SJCRH30 (cell line): ENCODE data around the gene PLCH1. TPM values are rescaled to one million over a fixed set of nuclear protein-coding genes. Genes with fewer than 3 reads are reported as not detected.

Experiments
- DNase-seq, 2 experiments: peaks; one replicate each; pipeline ENCODE4 v3.0.0-alpha.2; 2015 to 2020
- H3K27ac ChIP-seq: fragments of 250-450 bp; sonication (Bioruptor Pico); 2 replicates; pipeline ENCODE4 v1.5.1; 2020; ENCODE audit warnings: mild to moderate bottlenecking, moderate library complexity
- H3K27me3 ChIP-seq: fragments of 250-450 bp; sonication (Bioruptor Pico); 2 replicates; pipeline ENCODE4 v1.5.1; 2020; ENCODE audit warnings: mild to moderate bottlenecking, moderate library complexity
- H3K36me3 ChIP-seq: fragments of 250-450 bp; sonication (Bioruptor Pico); 2 replicates; pipeline ENCODE4 v1.5.1; 2020; ENCODE audit warnings: mild to moderate bottlenecking, moderate library complexity
- H3K4me1 ChIP-seq: fragments of 250-450 bp; sonication (Bioruptor Pico); 2 replicates; pipeline ENCODE4 v1.5.1; 2020; ENCODE audit warnings: mild to moderate bottlenecking, moderate library complexity
- H3K4me3 ChIP-seq: fragments of 250-450 bp; sonication (Bioruptor Pico); 2 replicates; pipeline ENCODE4 v1.5.1; 2020; ENCODE audit warnings: mild to moderate bottlenecking, moderate library complexity
- H3K9me3 ChIP-seq: fragments of 250-450 bp; sonication (Bioruptor Pico); replicated peaks from 2 replicates; pipeline ENCODE4 v1.5.1; 2020; ENCODE audit warnings: mild to moderate bottlenecking, moderate library complexity
- total RNA-seq: library from RNA; depleted of rRNA; stranded (reverse); fragments of >200 nt; shearing (Covaris generic); gene quantifications from 2 replicates; pipeline ENCODE4 v1.2.3, GENCODE V29; 2014

PLCH1 gene
- total RNA-seq, 1 experiment from 2014 or later: 0.61 TPM

DNA sequence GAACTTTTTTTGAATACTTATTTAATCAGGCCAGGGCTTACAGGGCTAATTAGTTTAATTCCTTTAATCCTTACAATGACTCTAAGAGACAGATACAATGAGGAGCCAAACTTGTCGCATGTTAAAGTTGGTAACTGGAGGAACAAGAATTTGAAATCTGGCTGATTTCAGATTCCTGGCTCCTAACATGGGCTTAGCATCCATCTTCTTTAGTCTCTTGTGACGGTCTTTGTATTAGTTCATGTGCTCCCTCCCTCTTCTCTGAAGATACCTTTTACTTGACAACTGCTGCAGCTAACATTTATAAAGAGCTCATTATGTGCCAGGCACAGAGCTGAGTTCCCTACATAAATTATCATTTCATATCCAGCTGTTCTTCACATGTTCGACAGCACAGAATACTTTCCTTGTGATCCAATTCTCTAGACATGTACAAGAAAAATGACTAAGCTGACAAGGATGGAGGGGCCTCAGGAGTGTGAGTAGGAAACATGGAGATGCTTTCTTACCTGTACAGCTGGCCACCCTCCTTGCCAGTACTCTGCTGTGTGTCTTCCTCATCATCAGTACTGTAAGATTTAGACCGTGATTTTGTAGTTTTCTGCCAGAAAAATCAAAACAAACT, 244.6 kb downstream of the PLCH1 start:
- no peaks in the 10 kb centered on the region for H3K27me3 ChIP-seq
- H3K36me3 ChIP-seq: no peaks in the 10 kb centered on the region
- no peaks in the 10 kb centered on the region for H3K4me1 ChIP-seq
- no peak overlapping the region for H3K4me3 ChIP-seq
- no peak overlapping the region for H3K27ac ChIP-seq
- H3K9me3 ChIP-seq: no peaks in the 10 kb centered on the region
- peak in 1 of 2 experiments; percentile 8 for DNase-seq

DNA sequence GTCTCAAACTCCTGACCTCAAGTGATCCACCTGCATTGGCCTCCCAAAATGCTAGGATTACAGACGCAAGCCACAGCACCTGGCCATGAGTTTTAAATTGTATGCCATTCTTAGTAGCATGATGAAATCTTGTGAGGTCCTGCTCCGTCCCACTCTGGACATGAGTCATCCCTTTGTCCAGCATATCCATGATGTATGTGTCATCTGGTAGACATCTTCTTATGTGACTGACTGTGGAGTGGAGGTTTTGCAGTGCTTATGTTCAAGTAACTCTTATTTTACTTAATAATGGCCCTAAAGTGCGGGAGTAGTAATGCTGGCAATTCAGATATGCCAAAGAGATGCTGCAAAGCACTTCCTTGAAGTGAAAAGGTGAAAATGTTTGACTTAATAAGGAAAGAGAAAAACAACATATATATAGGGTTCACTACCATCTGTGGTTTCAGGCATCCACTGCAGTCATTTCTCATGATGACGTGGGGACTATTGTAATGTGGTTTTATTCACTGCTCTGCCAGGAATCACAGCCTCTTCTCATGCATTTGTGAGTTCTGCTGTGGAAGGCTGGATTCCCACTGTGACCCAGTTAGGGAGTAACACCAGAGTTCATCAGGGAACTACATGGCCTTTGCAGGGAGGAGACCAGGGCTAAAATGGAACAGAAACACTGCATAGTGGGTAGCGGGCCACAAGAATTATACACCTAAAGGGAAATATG, 246.8 kb downstream of the PLCH1 start:
- peak in 1 of 2 experiments; percentile 2 for DNase-seq
- H3K27ac ChIP-seq: no peak overlapping the region

DNA sequence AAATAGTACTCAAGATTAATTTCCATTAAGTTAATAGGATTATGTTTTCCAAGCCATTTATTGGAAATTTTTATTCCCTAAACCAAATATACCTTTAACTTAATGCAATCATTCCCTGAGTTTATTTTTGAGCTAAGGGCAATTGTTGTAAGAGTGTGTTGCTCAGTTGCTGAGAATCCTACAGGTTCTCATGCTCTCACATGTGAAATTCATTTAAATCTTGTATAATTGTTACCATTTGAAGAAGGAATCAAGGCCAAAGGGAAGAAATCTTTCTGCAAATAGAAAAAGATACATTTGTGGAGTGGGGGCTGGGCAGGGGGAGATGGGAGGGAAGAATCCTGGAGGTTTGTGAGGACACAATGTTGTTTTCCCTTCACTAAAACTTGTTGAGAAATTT, 248.7 kb downstream of the PLCH1 start:
- Histone ChIP-seq H3K27me3 (no peaks in the 10 kb centered on the region), H3K4me1 (no peaks in the 10 kb centered on the region), H3K4me3 (no peak overlapping the region), H3K36me3 (no peaks in the 10 kb centered on the region), H3K27ac (no peak overlapping the region), H3K9me3 (no peaks in the 10 kb centered on the region)
- DNase-seq: no peak

More for the DNA sequence above, 246.8 kb downstream of the PLCH1 start:
- H3K4me1 ChIP-seq: no peaks in the 10 kb centered on the region
- no peaks in the 10 kb centered on the region for H3K27me3 ChIP-seq
- H3K36me3 ChIP-seq: no peaks in the 10 kb centered on the region
- no peak overlapping the region for H3K4me3 ChIP-seq
- H3K9me3 ChIP-seq: no peaks in the 10 kb centered on the region

DNA sequence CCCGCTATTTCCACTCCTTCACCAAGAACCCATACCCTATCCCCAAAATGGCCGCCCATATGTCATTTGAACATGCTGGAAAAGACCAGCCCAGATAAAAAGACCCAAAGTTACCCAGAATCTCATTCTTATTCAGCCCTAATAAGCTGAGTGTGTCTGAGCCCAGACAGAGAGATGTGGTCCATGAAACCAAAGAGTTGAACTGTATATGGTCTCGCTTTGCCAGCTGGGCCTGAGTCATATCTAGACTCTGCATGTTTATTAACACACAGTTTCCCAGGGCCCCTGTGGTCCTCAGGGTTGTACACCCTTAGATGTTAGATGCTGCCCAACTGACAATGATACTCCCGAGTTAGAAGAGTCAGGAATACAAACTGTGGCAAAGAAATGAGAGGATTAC, 249.5 kb downstream of the PLCH1 start:
- no peak for DNase-seq
- Histone ChIP-seq H3K4me1 (no peaks in the 10 kb centered on the region), H3K27me3 (no peaks in the 10 kb centered on the region), H3K36me3 (no peaks in the 10 kb centered on the region), H3K27ac (no peak overlapping the region), H3K9me3 (no peaks in the 10 kb centered on the region), H3K4me3 (no peak overlapping the region)

DNA sequence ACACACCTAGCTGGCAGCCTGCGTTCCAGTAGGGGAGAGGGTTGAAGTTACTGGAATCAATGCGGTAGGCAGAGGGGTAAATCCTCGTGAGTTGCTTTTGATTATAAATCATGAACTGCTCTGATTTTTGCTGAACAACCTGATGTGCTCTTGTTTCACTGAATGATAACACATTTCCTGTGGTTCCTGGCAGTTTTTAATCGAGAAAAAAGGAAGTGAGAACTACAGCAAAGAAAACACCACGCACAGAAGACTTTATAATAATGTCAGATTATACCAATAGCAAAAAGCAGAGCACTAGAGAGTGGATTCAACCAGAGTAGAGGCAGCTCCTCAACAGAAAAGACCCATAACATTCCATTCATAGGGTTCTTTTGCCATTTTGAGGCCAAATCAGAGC, 250.5 kb downstream of the PLCH1 start:
- H3K27me3 ChIP-seq: no peaks in the 10 kb centered on the region
- DNase-seq: no peak
- H3K4me1 ChIP-seq: no peaks in the 10 kb centered on the region
- H3K27ac ChIP-seq: no peak overlapping the region
- no peak overlapping the region for H3K4me3 ChIP-seq
- H3K9me3 ChIP-seq: no peaks in the 10 kb centered on the region
- no peaks in the 10 kb centered on the region for H3K36me3 ChIP-seq

DNA sequence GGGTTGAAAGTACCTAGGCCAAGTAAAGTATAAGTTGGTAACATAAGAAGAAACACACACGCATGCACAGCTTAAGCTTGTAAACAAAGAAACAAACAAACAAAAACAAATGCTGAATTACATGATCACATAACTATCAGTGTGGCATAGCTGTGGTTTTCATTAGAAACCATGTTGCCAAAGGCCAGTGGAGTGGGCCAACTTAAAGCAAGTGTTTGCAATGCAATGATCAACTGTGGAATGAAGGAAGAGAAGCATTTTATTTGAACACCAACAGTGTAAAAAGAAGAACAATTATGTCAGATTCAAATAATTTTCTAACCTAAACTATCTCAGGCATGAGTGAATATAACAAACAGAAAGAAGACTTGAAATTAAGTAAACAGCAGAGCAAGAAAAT, 252.0 kb downstream of the PLCH1 start:
- no peaks in the 10 kb centered on the region for H3K36me3 ChIP-seq
- no peak for DNase-seq
- no peaks in the 10 kb centered on the region for H3K4me1 ChIP-seq
- H3K27ac ChIP-seq: no peak overlapping the region
- no peaks in the 10 kb centered on the region for H3K27me3 ChIP-seq
- H3K4me3 ChIP-seq: no peak overlapping the region
- H3K9me3 ChIP-seq: no peaks in the 10 kb centered on the region

DNA sequence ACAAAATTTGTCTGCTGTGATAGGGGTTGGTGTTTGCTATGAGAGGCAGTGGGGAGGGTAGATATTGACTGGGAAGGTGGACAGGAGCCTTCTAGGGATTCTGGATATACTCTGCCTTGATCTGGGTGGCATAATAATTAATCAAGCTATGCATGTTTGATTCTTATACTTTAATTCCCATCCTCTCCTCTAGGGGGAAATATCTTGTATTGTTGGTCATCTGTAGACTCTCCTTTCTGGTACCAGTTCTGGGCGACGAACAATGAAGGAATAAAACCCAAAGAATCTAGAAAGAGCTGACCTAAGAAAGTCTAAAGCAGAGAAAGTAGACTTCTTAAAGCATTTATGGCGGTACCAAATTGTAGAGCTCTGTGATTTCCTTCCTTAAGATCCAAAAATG, 253.2 kb downstream of the PLCH1 start:
- Histone ChIP-seq H3K4me3 (no peak overlapping the region), H3K27me3 (no peaks in the 10 kb centered on the region), H3K36me3 (no peaks in the 10 kb centered on the region), H3K4me1 (no peaks in the 10 kb centered on the region), H3K9me3 (no peaks in the 10 kb centered on the region), H3K27ac (no peak overlapping the region)
- no peak for DNase-seq

DNA sequence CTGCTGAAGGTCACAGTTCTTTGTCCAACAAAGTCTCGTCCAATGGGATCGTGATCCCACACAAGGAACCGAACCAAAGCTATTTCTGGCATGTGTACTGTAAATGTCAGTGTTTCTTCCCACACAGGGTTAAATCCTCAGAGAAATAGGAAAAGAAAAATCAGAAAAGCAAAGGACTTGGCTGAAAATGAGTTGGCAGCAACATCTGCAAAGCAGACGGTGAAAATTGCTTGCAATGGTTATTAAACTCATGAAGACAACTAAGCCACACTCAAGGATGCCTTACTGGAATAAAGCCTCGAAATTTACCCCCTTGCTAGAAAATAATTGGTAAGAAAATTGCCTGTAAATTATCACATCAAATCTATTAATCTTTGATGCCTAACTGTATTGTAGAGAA, 256.2 kb downstream of the PLCH1 start:
- H3K4me3 ChIP-seq: no peak overlapping the region
- no peaks in the 10 kb centered on the region for H3K36me3 ChIP-seq
- H3K4me1 ChIP-seq: no peaks in the 10 kb centered on the region
- H3K27ac ChIP-seq: no peak overlapping the region
- H3K27me3 ChIP-seq: no peaks in the 10 kb centered on the region
- no peaks in the 10 kb centered on the region for H3K9me3 ChIP-seq
- DNase-seq: no peak

DNA sequence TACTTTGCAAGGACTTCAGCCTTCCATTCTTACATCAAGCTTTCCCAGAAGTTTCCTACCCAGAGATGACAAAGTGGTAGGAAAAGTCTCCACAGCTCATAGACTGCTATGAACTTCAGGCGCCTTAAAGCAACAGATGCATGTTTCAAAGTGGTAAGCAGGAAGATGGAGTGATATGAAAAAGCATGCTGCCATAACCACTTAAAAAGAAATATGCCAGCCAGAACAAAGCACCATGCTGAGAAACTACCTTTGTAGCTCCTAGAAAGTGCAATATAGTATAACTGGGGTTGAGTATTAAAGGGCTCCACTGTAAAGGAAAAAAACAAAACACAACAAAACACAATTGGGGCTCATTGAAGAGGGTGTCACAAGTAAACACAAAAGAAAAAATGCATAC, 259.0 kb downstream of the PLCH1 start:
- H3K4me3 ChIP-seq: no peak overlapping the region
- no peak overlapping the region for H3K27ac ChIP-seq
- H3K4me1 ChIP-seq: no peaks in the 10 kb centered on the region
- H3K9me3 ChIP-seq: no peaks in the 10 kb centered on the region
- H3K36me3 ChIP-seq: no peaks in the 10 kb centered on the region
- DNase-seq: no peak
- H3K27me3 ChIP-seq: no peaks in the 10 kb centered on the region

DNA sequence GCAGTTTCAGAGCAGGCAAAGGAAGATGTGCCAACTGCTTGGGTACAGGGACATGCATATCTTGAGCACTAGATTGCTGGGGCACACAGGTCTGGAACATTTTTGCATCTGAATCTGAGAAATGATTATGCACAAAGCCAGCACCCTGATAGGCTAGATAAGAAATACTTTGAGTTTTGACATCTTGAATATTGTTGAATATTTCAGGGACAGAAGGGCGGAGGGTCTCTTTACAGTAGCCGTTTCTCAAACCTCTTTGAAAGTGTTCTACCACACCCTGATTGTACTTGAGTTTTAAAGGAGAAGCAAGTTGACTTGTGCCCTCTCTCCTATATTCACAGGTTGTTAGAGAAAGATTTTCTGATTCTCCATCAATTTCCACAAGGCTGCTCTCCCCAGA, 263.3 kb downstream of the PLCH1 start:
- Histone ChIP-seq H3K4me1 (no peaks in the 10 kb centered on the region), H3K27me3 (no peaks in the 10 kb centered on the region), H3K36me3 (no peaks in the 10 kb centered on the region), H3K4me3 (no peak overlapping the region), H3K9me3 (no peaks in the 10 kb centered on the region), H3K27ac (no peak overlapping the region)
- DNase-seq: no peak

DNA sequence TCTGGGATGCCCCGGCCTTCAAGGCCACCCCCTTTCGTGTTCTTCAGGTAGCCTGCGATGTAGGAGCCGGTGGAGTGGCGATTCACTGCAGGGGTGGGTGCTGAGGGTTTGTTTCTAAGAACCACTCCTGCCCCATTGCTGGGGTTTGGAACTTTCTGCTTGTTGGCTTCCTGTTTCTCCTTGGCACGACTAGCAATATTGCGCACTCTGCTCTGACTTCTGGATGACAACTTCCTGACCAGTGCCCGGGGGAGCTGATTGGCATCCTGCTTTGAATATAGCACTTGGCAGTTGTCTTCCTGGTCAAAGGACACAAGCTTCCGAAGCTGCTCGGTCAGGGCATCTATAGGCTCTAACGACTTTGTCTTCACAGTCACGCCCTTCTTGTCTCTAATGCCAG, 263.8 kb downstream of the PLCH1 start:
- no peak for DNase-seq
- H3K27me3 ChIP-seq: no peaks in the 10 kb centered on the region
- H3K27ac ChIP-seq: no peak overlapping the region
- H3K9me3 ChIP-seq: no peaks in the 10 kb centered on the region
- no peak overlapping the region for H3K4me3 ChIP-seq
- no peaks in the 10 kb centered on the region for H3K36me3 ChIP-seq
- H3K4me1 ChIP-seq: no peaks in the 10 kb centered on the region

DNA sequence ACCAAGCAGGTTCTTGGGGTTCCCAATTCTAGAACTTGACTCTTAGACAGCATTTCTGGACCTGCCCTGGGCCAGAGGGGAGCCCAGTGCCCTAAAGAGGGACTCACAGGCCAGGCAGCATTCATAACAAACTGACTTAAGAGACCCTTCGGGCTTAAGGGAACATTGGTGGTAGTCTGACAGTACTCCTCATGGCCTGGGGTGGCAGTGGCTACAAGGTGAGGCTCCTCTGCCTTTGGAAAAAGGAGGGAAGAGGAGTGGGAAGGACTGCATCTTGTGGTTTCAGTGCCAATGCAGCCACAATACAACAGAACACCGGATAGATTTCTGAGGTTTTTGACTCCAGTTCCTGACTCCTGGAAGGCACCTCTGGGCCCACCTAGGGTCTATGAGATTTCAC, 279.2 kb downstream of the PLCH1 start:
- Histone ChIP-seq H3K9me3 (no peaks in the 10 kb centered on the region), H3K27ac (no peak overlapping the region), H3K36me3 (no peaks in the 10 kb centered on the region), H3K27me3 (no peaks in the 10 kb centered on the region), H3K4me3 (no peak overlapping the region), H3K4me1 (no peaks in the 10 kb centered on the region)
- no peak for DNase-seq

DNA sequence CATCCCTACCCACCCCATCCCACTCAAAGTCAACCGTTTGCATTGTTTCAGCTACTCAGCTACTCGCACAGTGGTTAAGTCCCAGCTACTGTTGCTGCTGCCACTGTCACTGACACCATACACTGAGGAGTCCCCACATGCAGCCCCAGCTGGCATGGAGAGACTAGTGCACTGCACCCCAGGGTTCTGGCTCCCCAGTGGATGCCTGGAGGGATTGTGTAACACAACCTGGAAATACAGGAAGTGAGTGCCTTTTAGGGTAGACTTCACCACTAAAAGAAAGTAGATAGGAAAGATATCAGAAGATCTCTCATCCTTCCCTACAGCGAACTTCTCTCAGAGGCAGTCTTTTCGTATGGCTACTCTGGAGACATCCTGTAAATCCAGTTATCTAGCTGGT, 282.2 kb downstream of the PLCH1 start:
- Histone ChIP-seq H3K4me3 (no peak overlapping the region), H3K27ac (no peak overlapping the region), H3K27me3 (no peaks in the 10 kb centered on the region), H3K36me3 (no peaks in the 10 kb centered on the region), H3K4me1 (no peaks in the 10 kb centered on the region), H3K9me3 (no peaks in the 10 kb centered on the region)
- no peak for DNase-seq

DNA sequence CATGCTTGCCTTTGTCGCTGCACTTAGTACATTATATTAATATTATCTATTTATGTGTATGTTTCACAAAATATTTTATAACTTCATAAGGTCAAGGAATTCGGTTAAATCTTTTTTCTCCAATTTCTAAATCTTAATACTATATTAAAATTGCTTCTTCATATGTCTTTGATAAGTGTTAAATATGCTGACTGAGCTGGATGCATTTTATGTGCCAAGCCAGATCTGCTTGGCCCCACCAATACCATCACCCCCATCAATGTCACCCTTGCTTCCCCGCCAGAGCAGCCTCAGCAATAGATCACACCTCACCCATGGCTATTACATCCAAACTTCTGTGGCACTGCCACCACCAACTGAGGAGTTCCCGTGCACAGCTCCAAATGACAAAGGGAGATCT, 287.3 kb downstream of the PLCH1 start:
- no peak overlapping the region for H3K27ac ChIP-seq
- H3K4me1 ChIP-seq: no peaks in the 10 kb centered on the region
- no peaks in the 10 kb centered on the region for H3K36me3 ChIP-seq
- no peaks in the 10 kb centered on the region for H3K27me3 ChIP-seq
- no peaks in the 10 kb centered on the region for H3K9me3 ChIP-seq
- no peak for DNase-seq
- no peak overlapping the region for H3K4me3 ChIP-seq

DNA sequence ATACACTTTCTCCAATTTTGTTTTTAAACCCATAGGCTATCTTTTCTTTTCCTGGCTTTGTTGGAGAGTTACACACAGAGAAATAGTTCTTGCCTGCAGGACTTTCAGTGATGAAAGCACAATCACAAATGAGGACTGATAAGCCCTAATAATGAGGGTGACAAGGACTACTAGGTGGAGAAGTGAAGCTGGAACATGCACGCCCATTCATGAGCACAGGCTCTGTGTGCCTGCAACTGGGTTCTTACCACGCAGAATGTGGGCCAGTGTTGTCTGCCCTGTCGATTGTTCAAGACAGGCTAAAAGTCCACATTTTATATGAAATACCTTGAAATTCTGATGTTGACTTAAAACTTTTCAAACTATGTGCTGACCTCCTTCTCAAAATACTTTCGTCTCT, 289.1 kb downstream of the PLCH1 start:
- no peaks in the 10 kb centered on the region for H3K4me1 ChIP-seq
- no peak for DNase-seq
- H3K4me3 ChIP-seq: no peak overlapping the region
- no peaks in the 10 kb centered on the region for H3K36me3 ChIP-seq
- H3K9me3 ChIP-seq: no peaks in the 10 kb centered on the region
- H3K27me3 ChIP-seq: no peaks in the 10 kb centered on the region
- no peak overlapping the region for H3K27ac ChIP-seq

DNA sequence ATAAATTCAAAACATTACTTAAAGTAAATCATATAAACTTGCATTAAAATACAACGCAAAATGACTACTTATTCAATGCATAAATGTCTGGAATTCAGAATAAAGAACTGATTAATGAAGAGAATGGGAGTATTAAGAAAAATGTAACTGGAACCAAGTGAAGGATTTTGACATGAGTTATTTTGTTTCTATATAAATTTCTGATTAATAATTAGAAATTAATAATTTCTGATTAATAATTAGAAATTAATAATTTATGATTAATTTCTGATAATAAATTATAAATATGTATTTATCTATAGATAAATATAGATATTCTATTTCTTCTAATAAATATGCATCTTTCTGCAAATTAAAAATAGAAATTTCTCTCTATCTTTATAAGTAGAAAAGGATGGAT, 291.4 kb downstream of the PLCH1 start:
- Histone ChIP-seq H3K27me3 (no peaks in the 10 kb centered on the region), H3K4me3 (no peak overlapping the region), H3K36me3 (no peaks in the 10 kb centered on the region), H3K27ac (no peak overlapping the region), H3K4me1 (no peaks in the 10 kb centered on the region), H3K9me3 (no peaks in the 10 kb centered on the region)
- DNase-seq: no peak
